WTC11 (cell line): ENCODE measurements around the gene ADGRL3.
"Not testable (repeated sequence)": the region's sequence is repeated elsewhere in the genome, so short reads cannot be mapped to it uniquely, and the experiment has no call there.

Experiments
- ESRRA ChIP-seq: sonication (generic); formaldehyde crosslinking; IDR thresholded peaks from 2 replicates; pipeline ENCODE4 v1.8.1; 2022; ENCODE audit warnings: mild to moderate bottlenecking, missing genetic modification reagents, borderline replicate concordance
- RELA ChIP-seq: sonication (generic); formaldehyde crosslinking; IDR thresholded peaks from 2 replicates; pipeline ENCODE4 v1.8.1; 2022; ENCODE audit warnings: missing genetic modification reagents, mild to moderate bottlenecking, borderline replicate concordance
- TF ChIP-seq, protein P1 (sequence below): fragments of 200-600 bp; IDR thresholded peaks from 2 replicates; pipeline ENCODE4 v1.8.0; 2022; ENCODE audit warnings: antibody characterized with exemption

- not testable (repeated sequence) for TF ChIP-seq RELA, ESRRA
- TF ChIP-seq, protein P1, sequence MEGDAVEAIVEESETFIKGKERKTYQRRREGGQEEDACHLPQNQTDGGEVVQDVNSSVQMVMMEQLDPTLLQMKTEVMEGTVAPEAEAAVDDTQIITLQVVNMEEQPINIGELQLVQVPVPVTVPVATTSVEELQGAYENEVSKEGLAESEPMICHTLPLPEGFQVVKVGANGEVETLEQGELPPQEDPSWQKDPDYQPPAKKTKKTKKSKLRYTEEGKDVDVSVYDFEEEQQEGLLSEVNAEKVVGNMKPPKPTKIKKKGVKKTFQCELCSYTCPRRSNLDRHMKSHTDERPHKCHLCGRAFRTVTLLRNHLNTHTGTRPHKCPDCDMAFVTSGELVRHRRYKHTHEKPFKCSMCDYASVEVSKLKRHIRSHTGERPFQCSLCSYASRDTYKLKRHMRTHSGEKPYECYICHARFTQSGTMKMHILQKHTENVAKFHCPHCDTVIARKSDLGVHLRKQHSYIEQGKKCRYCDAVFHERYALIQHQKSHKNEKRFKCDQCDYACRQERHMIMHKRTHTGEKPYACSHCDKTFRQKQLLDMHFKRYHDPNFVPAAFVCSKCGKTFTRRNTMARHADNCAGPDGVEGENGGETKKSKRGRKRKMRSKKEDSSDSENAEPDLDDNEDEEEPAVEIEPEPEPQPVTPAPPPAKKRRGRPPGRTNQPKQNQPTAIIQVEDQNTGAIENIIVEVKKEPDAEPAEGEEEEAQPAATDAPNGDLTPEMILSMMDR, result not testable (repeated sequence)
Measured at GRCh38 chr4:61509721-61510241, 309.7 kb downstream of the ADGRL3 start.
